Endodermal cell (in vitro differentiated cells): Measurements from ENCODE around the gene GALNT9. TPM values are rescaled to one million over a fixed set of nuclear protein-coding genes. Genes with fewer than 3 reads are reported as not detected.
A peak's percentile ranks its signal among the peaks of the same experiment; 100 is the strongest.

Experiments used
- DNase-seq: peaks from one replicate; pipeline ENCODE4 v3.0.0-alpha.2; 2017
- H3K27ac ChIP-seq: 2 replicates; pipeline ENCODE4 v1.5.1; 2013; ENCODE audit warnings: mild to moderate bottlenecking, low read depth, low read length, moderate library complexity
- H3K27me3 ChIP-seq: 2 replicates; pipeline ENCODE4 v1.6.1; 2013; ENCODE audit warnings: mild to moderate bottlenecking, low read length, moderate library complexity; ENCODE audit not compliant: insufficient read depth, control insufficient read depth, poor library complexity, severe bottlenecking
- H3K36me3 ChIP-seq: 2 replicates; pipeline ENCODE4 v1.7.0; 2013; ENCODE audit warnings: mild to moderate bottlenecking, low read length, moderate library complexity; ENCODE audit not compliant: control insufficient read depth, insufficient read depth
- H3K4me1 ChIP-seq: one replicate; pipeline ENCODE4 v1.7.0; 2013; ENCODE audit warnings: low read length; ENCODE audit not compliant: control insufficient read depth, insufficient read depth
- H3K4me3 ChIP-seq: 2 replicates; pipeline ENCODE4 v1.5.1; 2013; ENCODE audit warnings: mild to moderate bottlenecking, low read length, moderate library complexity
- H3K9ac ChIP-seq: 2 replicates; pipeline ENCODE4 v1.6.1; 2013; ENCODE audit warnings: mild to moderate bottlenecking, low read length, moderate library complexity; ENCODE audit not compliant: poor library complexity, severe bottlenecking; ENCODE audit errors: extremely low read depth
- H3K9me3 ChIP-seq: 2 replicates; pipeline ENCODE4 v1.6.1; 2013; ENCODE audit warnings: mild to moderate bottlenecking, low read length, moderate library complexity; ENCODE audit not compliant: control insufficient read depth
- H3K27ac Mint-ChIP-seq: 2 replicates; pipeline ENCODE4 v1.8.0; 2020; ENCODE audit warnings: mixed read lengths
- H3K27me3 Mint-ChIP-seq: 2 replicates; pipeline ENCODE4 v1.8.0; 2021; ENCODE audit warnings: mild to moderate bottlenecking, mixed read lengths; ENCODE audit not compliant: insufficient read depth
- H3K36me3 Mint-ChIP-seq: 2 replicates; pipeline ENCODE4 v1.8.0; 2020; ENCODE audit warnings: low read depth, mixed read lengths
- H3K4me1 Mint-ChIP-seq: 2 replicates; pipeline ENCODE4 v1.8.0; 2020; ENCODE audit warnings: mixed read lengths
- H3K4me3 Mint-ChIP-seq: 2 replicates; pipeline ENCODE4 v1.8.0; 2020; ENCODE audit warnings: mild to moderate bottlenecking, moderate library complexity, mixed read lengths
- H3K9me3 Mint-ChIP-seq: 2 replicates; pipeline ENCODE4 v1.8.0; 2020; ENCODE audit warnings: mild to moderate bottlenecking, mixed read lengths
- CTCF ChIP-seq: fragments of 200-600 bp; sonication (generic); conservative IDR thresholded peaks from 2 replicates; pipeline ENCODE4 v1.5.0; 2021; ENCODE audit warnings: antibody characterized with exemption, mild to moderate bottlenecking
- WGBS, 2 experiments: methylation state at CpG; one replicate each; pipeline versions ENCODE4 v1.1.5 to v1.1.7; 2013; ENCODE audit warnings: missing lambda C conversion rate in 2 of 2, mixed read lengths in 1 of 2; ENCODE audit not compliant: insufficient coverage in 1 of 2, insufficient read length in 1 of 2; 5-methylcytosine and 5-hydroxymethylcytosine counted together
- total RNA-seq, 2 donors: library from RNA; stranded (reverse); fragmentation: NEBNext Ultra II Directional in 1 of 2; extraction: Animal tissue kit (Norgen Biotek cat#: 25700) in 1 of 2; gene quantifications; 2 replicates in 1 of 2; 3 replicates in 1 of 2; pipeline ENCODE4 v1.2.1, GENCODE V29; 2021

GALNT9 gene
- total RNA-seq, 2 donors from 2014 or later, result 0.13 TPM; not detected in 1

GRCh38 chr12:132175496-132176384, 153.6 kb downstream of the GALNT9 start:
- H3K27me3 ChIP-seq, result no peaks in the 10 kb centered on the region
- no peak for TF ChIP-seq CTCF
- H3K9ac ChIP-seq, result no peak overlapping the region
- H3K27ac Mint-ChIP-seq, result no peak overlapping the region
- H3K4me3 Mint-ChIP-seq, result no peak overlapping the region
- H3K27me3 Mint-ChIP-seq, result peaks cover 38% of the 10 kb centered on the region
- WGBS, 2 experiments, result 81 to 85% methylated on average over 12 to 34 of the region's 35 CpGs
- H3K4me1 Mint-ChIP-seq, result peaks cover 5% of the 10 kb centered on the region
- no peaks in the 10 kb centered on the region for H3K36me3 Mint-ChIP-seq
- no peak for DNase-seq
- no peaks in the 10 kb centered on the region for H3K4me1 ChIP-seq
- H3K27ac ChIP-seq, result no peak overlapping the region
- no peaks in the 10 kb centered on the region for H3K36me3 ChIP-seq
- no peaks in the 10 kb centered on the region for H3K9me3 ChIP-seq
- H3K9me3 Mint-ChIP-seq, result no peaks in the 10 kb centered on the region
- H3K4me3 ChIP-seq, result no peak overlapping the region

- WGBS, 2 experiments, result 85 to 88% methylated on average over 14 to 22 of the region's 25 CpGs
- no peaks in the 10 kb centered on the region for H3K9me3 ChIP-seq
- no peaks in the 10 kb centered on the region for H3K4me1 ChIP-seq
- Mint-ChIP-seq H3K9me3 (no peaks in the 10 kb centered on the region), H3K27me3 (peaks cover 42% of the 10 kb centered on the region), H3K36me3 (no peaks in the 10 kb centered on the region), H3K4me1 (peaks cover 5% of the 10 kb centered on the region), H3K27ac (peak overlapping the region; percentile 4), H3K4me3 (no peak overlapping the region)
- H3K9ac ChIP-seq, result no peak overlapping the region
- no peak for TF ChIP-seq CTCF
- H3K4me3 ChIP-seq, result no peak overlapping the region
- H3K27ac ChIP-seq, result no peak overlapping the region
- no peaks in the 10 kb centered on the region for H3K27me3 ChIP-seq
- H3K36me3 ChIP-seq, result no peaks in the 10 kb centered on the region
- DNase-seq, result no peak
Observed at GRCh38 chr12:132174839-132175490, 154.4 kb downstream of the GALNT9 start.

GRCh38 chr12:132174015-132174838, 155.2 kb downstream of the GALNT9 start:
- no peaks in the 10 kb centered on the region for H3K9me3 ChIP-seq
- Mint-ChIP-seq H3K27me3 (peaks cover 39% of the 10 kb centered on the region), H3K4me3 (no peak overlapping the region), H3K9me3 (no peaks in the 10 kb centered on the region), H3K27ac (peak overlapping the region; percentile 4), H3K36me3 (no peaks in the 10 kb centered on the region), H3K4me1 (peaks cover 5% of the 10 kb centered on the region)
- H3K4me1 ChIP-seq, result no peaks in the 10 kb centered on the region
- H3K36me3 ChIP-seq, result no peaks in the 10 kb centered on the region
- no peak for DNase-seq
- H3K27me3 ChIP-seq, result no peaks in the 10 kb centered on the region
- H3K4me3 ChIP-seq, result no peak overlapping the region
- H3K9ac ChIP-seq, result no peak overlapping the region
- no peak for TF ChIP-seq CTCF
- no peak overlapping the region for H3K27ac ChIP-seq
- WGBS, 2 experiments, result 86% methylated on average over 15 to 30 of the region's 30 CpGs
